ENCODE results near the gene TRIM8.

DNA sequence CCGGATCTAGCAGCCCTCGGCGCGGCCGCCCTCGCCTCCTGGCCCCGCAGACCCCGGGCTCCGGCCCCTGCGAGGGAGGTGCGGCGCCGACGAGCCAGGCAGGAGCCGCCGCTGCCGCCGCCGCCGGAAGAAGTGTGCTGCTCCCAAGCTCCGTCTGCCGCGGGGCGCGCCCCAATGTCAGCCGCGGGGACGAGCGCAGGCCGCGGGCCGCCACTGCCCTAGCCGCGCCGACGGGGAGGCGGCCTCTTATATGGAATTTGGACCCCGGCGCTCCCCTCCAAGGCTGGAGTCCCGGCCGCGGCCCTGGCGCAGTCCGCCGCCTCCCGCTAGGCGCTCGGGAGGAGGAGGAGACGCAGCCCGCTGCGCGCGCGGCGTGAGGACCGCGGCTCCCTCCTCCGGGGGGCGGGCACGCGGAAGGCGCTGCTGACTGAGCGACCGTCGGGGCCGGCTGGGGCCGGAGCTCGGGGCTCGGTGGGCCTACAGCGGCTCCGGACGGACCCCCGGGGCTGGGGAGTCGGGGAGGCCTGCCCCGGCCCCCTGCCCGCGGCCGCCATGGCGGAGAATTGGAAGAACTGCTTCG is at the start of gene TRIM8:
- TF ChIP-seq CTCF (IDR thresholded peaks at IDR 0.05): no peak
- no peak for TF ChIP-seq POLR2A (IDR thresholded peaks at IDR 0.05)

All from lower leg skin (tissue), 3 donors.